Choroid plexus epithelial cell (primary cell): ENCODE data around the gene ISCA2.
"Not testable (repeated sequence)": the region's sequence is repeated elsewhere in the genome, so short reads cannot be mapped to it uniquely, and the experiment has no call there.

Experiments
- DNase-seq: peaks from one replicate; pipeline ENCODE4 v3.0.0-alpha.2; 2010; ENCODE audit warnings: low read depth
- H3K4me3 ChIP-seq: 2 replicates; pipeline ENCODE4 v1.5.1; 2011; ENCODE audit warnings: low read depth, mild to moderate bottlenecking, control low read depth, low read length, moderate library complexity
- CTCF ChIP-seq: conservative IDR thresholded peaks from 2 replicates; pipeline ENCODE4 v1.5.1; 2011; ENCODE audit warnings: low read depth, mild to moderate bottlenecking, control low read depth, inconsistent platforms, low read length, moderate library complexity

ISCA2 gene

GRCh38 chr14:74535756-74536325 lies 42.3 kb downstream of the ISCA2 start:
- TF ChIP-seq CTCF: no peak
- H3K4me3 ChIP-seq: no peak overlapping the region
- no peak for DNase-seq

GRCh38 chr14:74536336-74536735 lies 42.8 kb downstream of the ISCA2 start:
- not testable (repeated sequence) for H3K4me3 ChIP-seq, DNase-seq

- no peak for DNase-seq
- no peak overlapping the region for H3K4me3 ChIP-seq
- TF ChIP-seq CTCF: no peak
Measured at GRCh38 chr14:74538411-74539391, 45.1 kb downstream of the ISCA2 start.

- no peak for TF ChIP-seq CTCF
- H3K4me3 ChIP-seq: no peak overlapping the region
- DNase-seq: no peak
Measured at GRCh38 chr14:74539503-74539902, 45.9 kb downstream of the ISCA2 start.

GRCh38 chr14:74541225-74541624 lies 47.7 kb downstream of the ISCA2 start:
- no peak for TF ChIP-seq CTCF
- H3K4me3 ChIP-seq: no peak overlapping the region
- DNase-seq: no peak

GRCh38 chr14:74542056-74542685 lies 48.6 kb downstream of the ISCA2 start:
- no peak for DNase-seq
- no peak overlapping the region for H3K4me3 ChIP-seq
- no peak for TF ChIP-seq CTCF

- no peak overlapping the region for H3K4me3 ChIP-seq
- DNase-seq: no peak
- no peak for TF ChIP-seq CTCF
Measured at GRCh38 chr14:74543771-74544438, 50.3 kb downstream of the ISCA2 start.
